HCT116 (cell line): ENCODE measurements around the gene NDUFS2. TPM values are rescaled to one million over a fixed set of nuclear protein-coding genes. Genes with fewer than 3 reads are reported as not detected.
A peak's percentile ranks its signal among the peaks of the same experiment; 100 is the strongest.

Experiments
- ATAC-seq: fragments of 200-7000 bp; cut with Tn5 transposase; 2 replicates; pipeline ENCODE4 v1.9.1; 2020; ENCODE audit warnings: mild to moderate bottlenecking, moderate library complexity
- BruUV-seq: library from RNA; stranded (reverse); fragments of 400-500 nt; replicated peaks from 2 replicates; lab custom pipeline; 2021; lab: Mats Ljungman, UMichigan
- CTCF ChIA-PET: fragments of 300-600 bp; sonication (Branson Sonifier 250); formaldehyde crosslinking; loops from one replicate; lab custom pipeline; 2021; ENCODE audit warnings: antibody characterized with exemption; lab: Charles Lee
- POLR2A ChIA-PET: fragments of 300-600, 350-600 bp; sonication (Branson Sonifier 250); formaldehyde crosslinking; loops from one replicate; lab custom pipeline; 2021; ENCODE audit warnings: antibody characterized with exemption; lab: Charles Lee
- RAD21 ChIA-PET, 2 experiments: fragments of 300-600 bp; sonication (Branson Sonifier 250); formaldehyde crosslinking; loops; one replicate each; lab custom pipeline; 2023; ENCODE audit warnings: low total read pairs in 2 of 2; ENCODE audit not compliant: uncharacterized antibody in 2 of 2, unreplicated experiment in 2 of 2, low non-redundant PET in 1 of 2; lab: Charles Lee
- DNase-seq: peaks from one replicate; pipeline ENCODE4 v3.0.0-alpha.2; 2010; ENCODE audit warnings: low read depth, low spot score
- H2AFZ ChIP-seq: fragments of 200-600 bp; shearing (Covaris generic), sonication (generic); 2 replicates; pipeline ENCODE4 v1.6.1; 2017; ENCODE audit warnings: low read depth, mixed run types, mixed read lengths, antibody characterized with exemption, low read length; ENCODE audit not compliant: poor library complexity, severe bottlenecking
- H3K27ac ChIP-seq: 2 replicates; pipeline ENCODE4 v1.5.1; 2012; ENCODE audit warnings: low read depth, low read length
- H3K27me3 ChIP-seq: fragments of 200-600 bp; sonication (generic); 2 replicates; pipeline ENCODE4 v1.6.1; 2016; ENCODE audit warnings: mixed run types, low read length, mixed read lengths; ENCODE audit not compliant: insufficient read depth
- H3K36me3 ChIP-seq, 2 experiments: fragments of 200-500 bp in 1 of 2; fragments of 200-600 bp in 1 of 2; sonication (Bioruptor generic) in 1 of 2; sonication (generic) in 1 of 2; 2 replicates each; pipeline versions ENCODE4 v1.5.1 to v1.6.1; 2014 to 2016; ENCODE audit warnings: low read length in 2 of 2, inconsistent platforms in 1 of 2, mixed read lengths in 1 of 2, mixed run types in 1 of 2; ENCODE audit not compliant: insufficient read depth in 2 of 2, control insufficient read depth in 1 of 2
- H3K4me1 ChIP-seq, 2 experiments: fragments of 200-600 bp in 1 of 2; sonication (generic) in 1 of 2; 2 replicates each; pipeline versions ENCODE4 v1.5.1 to v1.6.1; 2012 to 2017; ENCODE audit warnings: low read length in 2 of 2, inconsistent platforms in 1 of 2, mild to moderate bottlenecking in 1 of 2, mixed read lengths in 1 of 2, mixed run types in 1 of 2, moderate library complexity in 1 of 2; ENCODE audit not compliant: insufficient read depth in 2 of 2, control insufficient read depth in 1 of 2
- H3K4me2 ChIP-seq: fragments of 200-600 bp; sonication (generic); 2 replicates; pipeline ENCODE4 v1.6.1; 2017; ENCODE audit warnings: mixed run types, low read length, mixed read lengths
- H3K4me3 ChIP-seq, 2 experiments: fragments of 200-600 bp in 1 of 2; sonication (generic) in 1 of 2; replicated peaks in 1 of 2; 2 replicates each; pipeline ENCODE4 v1.5.1; 2011 to 2016; ENCODE audit warnings: low read length in 2 of 2, control low read depth in 1 of 2, low read depth in 1 of 2, mild to moderate bottlenecking in 1 of 2, mixed read lengths in 1 of 2, mixed run types in 1 of 2
- H3K79me2 ChIP-seq: fragments of 200-600 bp; sonication (generic); 2 replicates; pipeline ENCODE4 v1.6.1; 2017; ENCODE audit warnings: mild to moderate bottlenecking, mixed run types, low read length, moderate library complexity, mixed read lengths; ENCODE audit not compliant: insufficient read depth
- H3K9ac ChIP-seq: fragments of 200-600 bp; sonication (generic); 2 replicates; pipeline ENCODE4 v1.6.1; 2016; ENCODE audit warnings: low read length, mixed read lengths
- H3K9me2 ChIP-seq: fragments of 200-600 bp; sonication (generic), shearing (Covaris generic); 2 replicates; pipeline ENCODE4 v1.6.1; 2017; ENCODE audit warnings: mixed run types, mild to moderate bottlenecking, moderate library complexity; ENCODE audit not compliant: insufficient read depth
- H3K9me3 ChIP-seq, 2 experiments: fragments of 200-500 bp in 1 of 2; fragments of 200-600 bp in 1 of 2; sonication (Bioruptor generic) in 1 of 2; sonication (generic) in 1 of 2; 2 replicates each; pipeline ENCODE4 v1.6.1; 2014 to 2017; ENCODE audit warnings: low read length in 2 of 2, mixed read lengths in 2 of 2, inconsistent platforms in 1 of 2, low read depth in 1 of 2, mild to moderate bottlenecking in 1 of 2, mixed run types in 1 of 2, moderate library complexity in 1 of 2; ENCODE audit not compliant: control insufficient read depth in 1 of 2, insufficient read depth in 1 of 2
- H4K20me1 ChIP-seq: fragments of 200-600 bp; sonication (generic), shearing (Covaris generic); 2 replicates; pipeline ENCODE4 v1.6.1; 2017; ENCODE audit warnings: mixed run types, mild to moderate bottlenecking, moderate library complexity; ENCODE audit not compliant: insufficient read depth
- CBX3 ChIP-seq: IDR thresholded peaks from 2 replicates; pipeline ENCODE4 v1.6.1; 2012; ENCODE audit warnings: low read depth
- CEBPB ChIP-seq: IDR thresholded peaks from 2 replicates; pipeline ENCODE4 v1.6.1; 2012; ENCODE audit warnings: low read depth
- EGR1 ChIP-seq: IDR thresholded peaks from 2 replicates; pipeline ENCODE4 v1.6.1; 2012; ENCODE audit warnings: low read depth
- ELF1 ChIP-seq: IDR thresholded peaks from 2 replicates; pipeline ENCODE4 v1.6.1; 2012; ENCODE audit warnings: low read depth, borderline replicate concordance
- EZH2 ChIP-seq: fragments of 200-600 bp; sonication (generic); IDR thresholded peaks from 2 replicates; pipeline ENCODE4 v1.6.1; 2017; ENCODE audit warnings: antibody characterized with exemption, mixed run types
- EZH2phosphoT487 ChIP-seq: fragments of 200-600 bp; IDR thresholded peaks from 2 replicates; pipeline ENCODE4 v1.6.1; 2018; ENCODE audit warnings: antibody characterized with exemption, borderline replicate concordance
- POLR2A ChIP-seq: IDR thresholded peaks from 2 replicates; pipeline ENCODE4 v1.7.0; 2011; ENCODE audit warnings: borderline replicate concordance; ENCODE audit not compliant: insufficient read depth, insufficient read length; ENCODE audit errors: extremely low read depth
- POLR2AphosphoS5 ChIP-seq: IDR thresholded peaks from 2 replicates; pipeline ENCODE4 v1.6.1; 2011; ENCODE audit warnings: mild to moderate bottlenecking, low read depth, low read length, moderate library complexity
- SP1 ChIP-seq: IDR thresholded peaks from 2 replicates; pipeline ENCODE4 v1.6.1; 2012; ENCODE audit warnings: low read depth
- YY1 ChIP-seq: IDR thresholded peaks from 2 replicates; pipeline ENCODE4 v1.6.1; 2011; ENCODE audit warnings: low read length, low read depth, moderate library complexity, mild to moderate bottlenecking; ENCODE audit not compliant: insufficient replicate concordance; ENCODE audit errors: extremely low read depth
- ZFX ChIP-seq: fragments of 450-650 bp; IDR thresholded peaks from 2 replicates; pipeline ENCODE4 v1.6.1; 2017
- ZNF274 ChIP-seq: fragments of 200-500 bp; sonication (Bioruptor generic); IDR thresholded peaks from 2 replicates; pipeline ENCODE4 v1.6.1; 2014; ENCODE audit warnings: mild to moderate bottlenecking, low read depth, low read length, inconsistent platforms
- intact Hi-C: fragments of 100-400 bp; cut with micrococcal nuclease; formaldehyde crosslinking; loops from 2 replicates; pipeline ENCODE4 v1.10.0; 2022
- total RNA-seq: library from RNA; stranded (reverse); gene quantifications from one replicate; pipeline ENCODE4 v1.2.1, GENCODE V29; 2021; ENCODE audit not compliant: unreplicated experiment
- TF ChIP-seq, protein P1 (sequence below), 3 experiments: fragments of 200-600 bp in 1 of 3; sonication (generic) in 1 of 3; IDR thresholded peaks in 2 of 3; conservative IDR thresholded peaks in 1 of 3; 2 replicates each; pipeline ENCODE4 v1.5.1; 2012 to 2017; ENCODE audit warnings: low read depth in 2 of 3, low read length in 2 of 3, antibody characterized with exemption in 1 of 3, borderline replicate concordance in 1 of 3, control low read depth in 1 of 3, mild to moderate bottlenecking in 1 of 3, mixed read lengths in 1 of 3, mixed run types in 1 of 3, moderate library complexity in 1 of 3; ENCODE audit not compliant: insufficient read depth in 1 of 3
- TF ChIP-seq, protein P2 (sequence below): IDR thresholded peaks from 2 replicates; pipeline ENCODE4 v1.6.1; 2011; ENCODE audit warnings: mild to moderate bottlenecking, low read length, moderate library complexity; ENCODE audit not compliant: insufficient replicate concordance; ENCODE audit errors: extremely low read depth
- TF ChIP-seq, protein P3 (sequence below): IDR thresholded peaks from 2 replicates; pipeline ENCODE4 v1.6.1; 2012

The NDUFS2 gene
- total RNA-seq, 1 experiment from 2014 or later, result 82.7 TPM

DNA sequence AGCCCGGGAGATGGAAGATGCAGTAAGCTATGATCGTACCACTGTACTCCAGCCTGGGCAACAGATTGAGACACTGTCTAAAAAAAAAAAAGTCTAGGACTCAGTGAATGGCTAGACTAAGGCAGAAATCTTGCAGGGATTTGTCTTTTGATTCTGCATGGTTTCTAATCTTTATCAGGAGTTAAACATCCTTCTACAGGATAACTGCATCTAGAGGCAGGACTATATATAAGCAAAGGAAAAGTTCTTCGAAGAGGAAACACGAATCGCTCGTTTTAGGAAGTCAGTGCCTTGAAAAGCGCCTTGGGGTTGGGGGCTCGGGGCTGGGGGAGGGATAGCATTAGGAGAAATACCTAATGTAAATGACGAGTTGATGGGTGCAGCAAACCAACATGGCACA lies 49.0 kb upstream of the NDUFS2 start (continued):
- TF ChIP-seq, protein P1, sequence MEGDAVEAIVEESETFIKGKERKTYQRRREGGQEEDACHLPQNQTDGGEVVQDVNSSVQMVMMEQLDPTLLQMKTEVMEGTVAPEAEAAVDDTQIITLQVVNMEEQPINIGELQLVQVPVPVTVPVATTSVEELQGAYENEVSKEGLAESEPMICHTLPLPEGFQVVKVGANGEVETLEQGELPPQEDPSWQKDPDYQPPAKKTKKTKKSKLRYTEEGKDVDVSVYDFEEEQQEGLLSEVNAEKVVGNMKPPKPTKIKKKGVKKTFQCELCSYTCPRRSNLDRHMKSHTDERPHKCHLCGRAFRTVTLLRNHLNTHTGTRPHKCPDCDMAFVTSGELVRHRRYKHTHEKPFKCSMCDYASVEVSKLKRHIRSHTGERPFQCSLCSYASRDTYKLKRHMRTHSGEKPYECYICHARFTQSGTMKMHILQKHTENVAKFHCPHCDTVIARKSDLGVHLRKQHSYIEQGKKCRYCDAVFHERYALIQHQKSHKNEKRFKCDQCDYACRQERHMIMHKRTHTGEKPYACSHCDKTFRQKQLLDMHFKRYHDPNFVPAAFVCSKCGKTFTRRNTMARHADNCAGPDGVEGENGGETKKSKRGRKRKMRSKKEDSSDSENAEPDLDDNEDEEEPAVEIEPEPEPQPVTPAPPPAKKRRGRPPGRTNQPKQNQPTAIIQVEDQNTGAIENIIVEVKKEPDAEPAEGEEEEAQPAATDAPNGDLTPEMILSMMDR (IDR thresholded peaks at IDR 0.05 in 2 of 3, conservative IDR thresholded peaks at IDR 0.05 in 1 of 3; ENCODE audit: borderline replicate concordance in 1 of 3, insufficient read depth in 1 of 3, low read depth in 2 of 3, low read length in 2 of 3), result no peak
- TF ChIP-seq EZH2phosphoT487 (no peak), ZFX (no peak), POLR2A (no peak), EZH2 (no peak), POLR2AphosphoS5 (no peak), YY1 (no peak), EGR1 (no peak)

DNA sequence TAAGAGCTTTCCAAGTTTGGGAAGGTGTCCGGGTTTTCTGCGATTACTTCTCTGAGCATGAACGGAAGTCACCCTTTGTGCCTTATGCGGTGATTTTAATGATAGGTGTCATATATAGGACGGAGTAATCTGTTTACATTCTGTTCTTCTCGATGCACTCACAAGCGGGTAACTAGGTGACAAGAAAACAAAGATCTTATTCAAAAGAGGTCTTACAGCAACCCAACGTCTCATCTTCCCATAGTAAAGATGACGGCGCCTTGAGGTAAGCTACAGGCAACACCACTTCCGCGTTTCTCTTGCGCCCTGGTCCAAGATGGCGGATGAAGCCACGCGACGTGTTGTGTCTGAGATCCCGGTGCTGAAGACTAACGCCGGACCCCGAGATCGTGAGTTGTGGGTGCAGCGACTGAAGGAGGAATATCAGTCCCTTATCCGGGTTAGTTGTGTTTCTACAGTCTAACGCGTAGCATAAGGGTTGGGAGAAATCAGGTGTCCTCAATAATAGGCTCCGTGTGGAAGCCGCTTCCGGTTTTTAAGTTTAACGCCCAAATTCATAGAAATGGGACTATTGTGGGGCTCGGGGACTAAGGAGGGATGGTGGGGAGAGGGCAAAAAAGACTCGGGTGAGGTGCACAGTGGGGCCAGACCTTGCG lies 48.4 kb upstream of the NDUFS2 start, which contains the start of gene UFC1:
Gene UFC1 (plus strand): TSS at position 297 of the 656 bp plus-strand sequence. CDS start 20 bp downstream, at position 317.
- ATAC-seq, result peak; percentile 92
- H3K4me2 ChIP-seq, result peak within 1 kb of the TSS; percentile 86
- no peaks in the 10 kb centered on the region for H4K20me1 ChIP-seq
- H3K4me1 ChIP-seq, result peaks cover 5 to 20% of the 10 kb centered on the region in 2 experiments; a peak in 3 of 4 replicates
- peak within 1 kb of the TSS; percentile 92 for H3K9ac ChIP-seq
- TF ChIP-seq ELF1 (peak; percentile 97; the same call in 1 of the 2 replicates), CBX3 (peak; percentile 77), EGR1 (peak; percentile 85), POLR2AphosphoS5 (peak; percentile 80), YY1 (peak; percentile 99), POLR2A (no peak), ZNF274 (no peak), SP1 (peak; percentile 27; the same call in 1 of the 2 replicates), CEBPB (no peak)
- TF ChIP-seq, protein P2, sequence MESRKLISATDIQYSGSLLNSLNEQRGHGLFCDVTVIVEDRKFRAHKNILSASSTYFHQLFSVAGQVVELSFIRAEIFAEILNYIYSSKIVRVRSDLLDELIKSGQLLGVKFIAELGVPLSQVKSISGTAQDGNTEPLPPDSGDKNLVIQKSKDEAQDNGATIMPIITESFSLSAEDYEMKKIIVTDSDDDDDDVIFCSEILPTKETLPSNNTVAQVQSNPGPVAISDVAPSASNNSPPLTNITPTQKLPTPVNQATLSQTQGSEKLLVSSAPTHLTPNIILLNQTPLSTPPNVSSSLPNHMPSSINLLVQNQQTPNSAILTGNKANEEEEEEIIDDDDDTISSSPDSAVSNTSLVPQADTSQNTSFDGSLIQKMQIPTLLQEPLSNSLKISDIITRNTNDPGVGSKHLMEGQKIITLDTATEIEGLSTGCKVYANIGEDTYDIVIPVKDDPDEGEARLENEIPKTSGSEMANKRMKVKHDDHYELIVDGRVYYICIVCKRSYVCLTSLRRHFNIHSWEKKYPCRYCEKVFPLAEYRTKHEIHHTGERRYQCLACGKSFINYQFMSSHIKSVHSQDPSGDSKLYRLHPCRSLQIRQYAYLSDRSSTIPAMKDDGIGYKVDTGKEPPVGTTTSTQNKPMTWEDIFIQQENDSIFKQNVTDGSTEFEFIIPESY, result peak; percentile 83
- TF ChIP-seq, protein P3, sequence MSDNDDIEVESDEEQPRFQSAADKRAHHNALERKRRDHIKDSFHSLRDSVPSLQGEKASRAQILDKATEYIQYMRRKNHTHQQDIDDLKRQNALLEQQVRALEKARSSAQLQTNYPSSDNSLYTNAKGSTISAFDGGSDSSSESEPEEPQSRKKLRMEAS, result peak; percentile 91
- peak within 1 kb of the TSS; percentile 73 for H2AFZ ChIP-seq
- H3K4me3 ChIP-seq, result peak within 1 kb of the TSS; percentile 66 to 87
- H3K9me3 ChIP-seq, result no peaks in the 10 kb centered on the region
- peak within 1 kb of the TSS; percentile 99 for H3K27ac ChIP-seq
- peaks cover 5% of the 10 kb centered on the region; the same call in 1 of the 2 replicates for H3K79me2 ChIP-seq
- intact Hi-C loops, result loop anchor here (5.0 kb wide), 1 partner anchor 132 kb away; the partner anchor contains the start of gene F11R
- ChIA-PET RAD21 (no interaction called here), POLR2A (interaction anchor here (1.7 to 3.1 kb wide), 3 partner anchors 13 to 36 kb away, joined by 7 to 24 read pairs (median 10); partner anchors contain the start of genes DEDD, NIT1, PFDN2 and PPOX), CTCF (interaction anchor here (1.3 kb wide), 1 partner anchor 12 kb away, joined by 10 read pairs; the partner anchor contains the start of gene PPOX)
- BruUV-seq, result TSS peak; percentile 98
- no peaks in the 10 kb centered on the region for H3K9me2 ChIP-seq
- no peaks in the 10 kb centered on the region for H3K27me3 ChIP-seq
- DNase-seq, result peak; percentile 87
- H3K36me3 ChIP-seq, result no peaks in the 10 kb centered on the region
